Measurements from ENCODE around the gene PFKL.

- TF ChIP-seq CTCF (IDR thresholded peaks at IDR 0.05 in 4 of 5, conservative IDR thresholded peaks at IDR 0.05 in 1 of 5): no peak
- no peak for TF ChIP-seq POLR2A (IDR thresholded peaks at IDR 0.05)
These were observed 37.4 kb upstream of the PFKL start for GRCh38 chr21:44262338-44263056.

Data from gastrocnemius medialis (tissue), 4 donors.